ENCODE measurements around the gene GRWD1. TPM values are rescaled to one million over a fixed set of nuclear protein-coding genes. Genes with fewer than 3 reads are reported as not detected.

Gene GRWD1
- total RNA-seq, 3 donors from 2014 or later, result 19.7 to 26.8 (median 24.3) TPM

DNA sequence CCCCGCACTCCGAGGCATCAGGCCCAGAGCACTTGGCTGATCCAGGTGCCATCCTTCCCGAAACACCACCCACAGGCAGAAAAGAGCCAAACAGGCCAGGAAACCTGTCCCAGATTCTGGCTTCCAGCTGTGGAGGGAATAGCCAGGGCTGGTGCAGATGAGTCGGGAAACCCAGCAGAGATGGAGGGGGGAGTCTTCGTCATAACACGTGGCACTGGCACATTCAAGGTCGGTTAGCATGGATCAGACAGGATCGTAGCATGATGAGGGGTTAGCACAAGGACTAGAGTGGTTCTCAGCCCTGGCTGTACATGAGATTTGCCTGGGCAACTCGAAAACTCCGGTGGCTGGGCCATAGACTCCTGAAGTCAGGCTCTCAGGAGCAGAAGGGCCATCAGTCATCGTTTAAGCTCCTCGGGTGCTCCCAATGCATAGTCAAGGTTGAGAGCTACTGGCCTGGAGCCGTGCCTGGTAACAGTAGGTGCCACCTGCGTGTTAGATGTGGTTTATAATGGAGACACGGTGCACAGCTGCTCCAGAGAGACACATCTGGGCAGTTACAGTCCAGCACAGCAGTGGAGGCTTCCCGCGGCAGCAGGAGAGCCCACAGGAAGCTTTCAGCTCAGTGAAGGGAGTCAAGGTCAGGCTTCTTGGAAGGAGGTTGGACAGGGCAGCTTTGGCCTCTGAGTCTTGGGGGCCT is 29.7 kb downstream of the GRWD1 start:
- Histone ChIP-seq H3K9me3 (no peaks in the 10 kb centered on the region), H3K4me1 (ENCODE audit: low read depth) (peaks cover 3% of the 10 kb centered on the region), H3K4me3 (no peak overlapping the region), H3K36me3 (ENCODE audit: low read depth) (peaks cover 10% of the 10 kb centered on the region)
- ATAC-seq (no peak), DNase-seq (no peak)
- TF ChIP-seq, protein P1, sequence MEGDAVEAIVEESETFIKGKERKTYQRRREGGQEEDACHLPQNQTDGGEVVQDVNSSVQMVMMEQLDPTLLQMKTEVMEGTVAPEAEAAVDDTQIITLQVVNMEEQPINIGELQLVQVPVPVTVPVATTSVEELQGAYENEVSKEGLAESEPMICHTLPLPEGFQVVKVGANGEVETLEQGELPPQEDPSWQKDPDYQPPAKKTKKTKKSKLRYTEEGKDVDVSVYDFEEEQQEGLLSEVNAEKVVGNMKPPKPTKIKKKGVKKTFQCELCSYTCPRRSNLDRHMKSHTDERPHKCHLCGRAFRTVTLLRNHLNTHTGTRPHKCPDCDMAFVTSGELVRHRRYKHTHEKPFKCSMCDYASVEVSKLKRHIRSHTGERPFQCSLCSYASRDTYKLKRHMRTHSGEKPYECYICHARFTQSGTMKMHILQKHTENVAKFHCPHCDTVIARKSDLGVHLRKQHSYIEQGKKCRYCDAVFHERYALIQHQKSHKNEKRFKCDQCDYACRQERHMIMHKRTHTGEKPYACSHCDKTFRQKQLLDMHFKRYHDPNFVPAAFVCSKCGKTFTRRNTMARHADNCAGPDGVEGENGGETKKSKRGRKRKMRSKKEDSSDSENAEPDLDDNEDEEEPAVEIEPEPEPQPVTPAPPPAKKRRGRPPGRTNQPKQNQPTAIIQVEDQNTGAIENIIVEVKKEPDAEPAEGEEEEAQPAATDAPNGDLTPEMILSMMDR (IDR thresholded peaks at IDR 0.05), result no peak
- intact Hi-C loops (cut with DNase I, micrococcal nuclease), result no loop called here

DNA sequence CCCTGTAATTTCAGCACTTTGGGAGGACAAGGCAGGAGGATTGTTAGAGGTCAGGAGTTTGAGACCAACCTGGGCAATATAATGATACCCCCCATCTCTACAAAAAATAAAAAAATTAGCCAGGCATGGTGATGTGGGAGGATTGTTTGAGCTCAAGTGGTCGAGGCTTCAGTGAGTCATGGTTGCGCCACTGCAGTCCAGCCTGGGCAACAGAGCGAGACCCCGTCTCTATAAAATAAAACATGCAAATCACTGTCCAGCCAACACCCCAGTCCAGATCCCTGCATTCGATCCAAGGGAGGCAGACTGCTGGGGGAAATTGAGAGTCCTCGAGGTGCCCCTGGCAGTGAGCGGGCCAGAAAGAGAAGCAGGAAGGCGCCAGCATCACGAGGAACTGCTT is 30.4 kb downstream of the GRWD1 start:
- no peaks in the 10 kb centered on the region for H3K9me3 ChIP-seq
- peaks cover 10% of the 10 kb centered on the region for H3K36me3 ChIP-seq (ENCODE audit: low read depth)
- H3K4me3 ChIP-seq, result no peak overlapping the region
- intact Hi-C loops (cut with DNase I, micrococcal nuclease), result no loop called here
- no peak for ATAC-seq
- peaks cover 2% of the 10 kb centered on the region for H3K4me1 ChIP-seq (ENCODE audit: low read depth)
- TF ChIP-seq, protein P1 (IDR thresholded peaks at IDR 0.05), result no peak
- no peak for DNase-seq

GRCh38 chr19:48477067-48477685 is 31.4 kb downstream of the GRWD1 start:
- no peak for DNase-seq
- TF ChIP-seq, protein P1 (IDR thresholded peaks at IDR 0.05), result no peak
- Histone ChIP-seq H3K4me1 (ENCODE audit: low read depth) (peaks cover 3% of the 10 kb centered on the region), H3K4me3 (no peak overlapping the region), H3K9me3 (no peaks in the 10 kb centered on the region), H3K36me3 (ENCODE audit: low read depth) (peaks cover 8% of the 10 kb centered on the region)
- ATAC-seq, result no peak
- intact Hi-C loops (cut with DNase I, micrococcal nuclease), result no loop called here

DNA sequence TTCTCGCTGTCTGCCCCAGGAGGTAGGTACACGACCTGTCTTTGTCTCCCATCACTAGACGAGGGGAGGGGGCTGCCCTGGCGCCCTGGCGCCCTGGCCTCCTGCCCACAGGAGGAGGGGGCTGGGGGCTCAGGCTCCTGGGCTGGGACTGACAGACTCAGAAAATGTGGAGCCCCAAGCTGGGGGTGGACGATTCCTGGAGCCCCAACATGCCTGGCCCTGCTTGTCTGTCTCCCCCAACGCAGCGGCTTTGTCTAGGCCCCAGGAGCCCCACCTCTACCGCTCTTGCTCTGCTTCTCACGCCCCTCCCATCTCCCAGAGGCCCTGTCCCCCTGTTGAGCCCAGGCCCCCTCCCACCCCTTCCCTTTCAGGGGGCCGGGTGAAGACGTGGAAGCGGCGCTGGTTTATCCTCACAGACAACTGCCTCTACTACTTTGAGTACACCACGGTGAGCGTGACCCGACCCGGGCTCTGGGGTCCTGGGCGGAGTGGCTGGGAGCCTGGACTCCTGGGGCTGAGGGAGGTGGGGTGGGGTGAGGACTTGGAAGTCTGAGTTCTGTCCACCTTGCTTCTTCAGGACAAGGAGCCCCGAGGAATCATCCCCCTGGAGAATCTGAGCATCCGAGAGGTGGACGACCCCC is 32.0 kb downstream of the GRWD1 start:
- intact Hi-C loops (cut with DNase I, micrococcal nuclease), result no loop called here
- no peak for ATAC-seq
- TF ChIP-seq, protein P1 (IDR thresholded peaks at IDR 0.05), result no peak
- no peak for DNase-seq
- H3K36me3 ChIP-seq (ENCODE audit: low read depth), result peaks cover 4% of the 10 kb centered on the region
- H3K9me3 ChIP-seq, result no peaks in the 10 kb centered on the region
- peaks cover 3% of the 10 kb centered on the region for H3K4me1 ChIP-seq (ENCODE audit: low read depth)
- H3K4me3 ChIP-seq, result no peak overlapping the region

DNA sequence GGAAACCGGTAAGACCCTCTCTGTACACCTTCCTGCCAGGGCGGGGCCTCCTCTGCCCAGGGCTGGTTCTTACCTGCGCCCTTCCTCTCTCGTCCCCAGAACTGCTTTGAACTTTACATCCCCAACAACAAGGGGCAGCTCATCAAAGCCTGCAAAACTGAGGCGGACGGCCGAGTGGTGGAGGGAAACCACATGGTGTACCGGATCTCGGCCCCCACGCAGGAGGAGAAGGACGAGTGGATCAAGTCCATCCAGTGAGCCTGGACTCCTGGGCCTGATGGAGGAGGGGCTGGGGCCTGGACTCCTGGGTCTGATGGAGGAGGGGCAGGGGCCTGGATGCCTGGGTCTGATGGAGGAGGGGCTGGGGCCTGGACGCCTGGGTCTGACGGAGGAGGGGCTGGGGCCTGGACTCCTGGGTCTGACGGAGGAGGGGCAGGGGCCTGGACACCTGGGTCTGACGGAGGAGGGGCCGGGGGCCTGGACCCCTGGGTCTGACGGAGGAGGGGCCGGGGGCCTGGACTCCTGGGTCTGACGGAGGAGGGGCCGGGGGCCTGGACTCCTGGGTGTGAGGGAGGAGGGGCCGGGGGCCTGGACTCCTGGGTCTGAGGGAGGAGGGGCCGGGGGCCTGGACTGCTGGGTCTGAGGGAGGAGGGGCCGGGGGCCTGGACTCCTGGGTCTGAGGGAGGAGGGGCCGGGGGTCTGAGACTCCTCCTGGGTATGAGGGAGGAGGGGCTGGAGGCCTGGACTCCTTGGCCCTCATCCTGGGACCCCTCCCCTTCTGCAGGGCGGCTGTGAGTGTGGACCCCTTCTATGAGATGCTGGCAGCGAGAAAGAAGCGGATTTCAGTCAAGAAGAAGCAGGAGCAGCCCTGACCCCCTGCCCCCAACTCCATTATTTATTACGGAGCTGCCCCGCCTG is 32.8 kb downstream of the GRWD1 start:
- H3K9me3 ChIP-seq, result no peaks in the 10 kb centered on the region
- ATAC-seq (no peak), DNase-seq (no peak)
- peaks cover 4% of the 10 kb centered on the region for H3K36me3 ChIP-seq (ENCODE audit: low read depth)
- intact Hi-C loops (cut with DNase I, micrococcal nuclease), result no loop called here
- H3K4me3 ChIP-seq, result no peak overlapping the region
- TF ChIP-seq, protein P1 (IDR thresholded peaks at IDR 0.05), result no peak
- peaks cover 3% of the 10 kb centered on the region for H3K4me1 ChIP-seq (ENCODE audit: low read depth)

Data from mucosa of descending colon (tissue), 3 donors.